Measurements from ENCODE around the gene RBM20.

The RBM20 gene

GRCh38 chr10:110845756-110846620 is 201.9 kb downstream of the RBM20 start:
- in situ Hi-C loops (cut with MboI; ENCODE audit: low sequenced_read_pairs): no loop called here

GRCh38 chr10:110847374-110847773 is 203.2 kb downstream of the RBM20 start:
- in situ Hi-C loops (cut with MboI; ENCODE audit: low sequenced_read_pairs): no loop called here

GRCh38 chr10:110848106-110848505 is 204.0 kb downstream of the RBM20 start:
- in situ Hi-C loops (cut with MboI; ENCODE audit: low sequenced_read_pairs): no loop called here

- in situ Hi-C loops (cut with MboI; ENCODE audit: low sequenced_read_pairs): no loop called here
Measured at GRCh38 chr10:110850099-110850498, 206.0 kb downstream of the RBM20 start.

- in situ Hi-C loops (cut with MboI; ENCODE audit: low sequenced_read_pairs): no loop called here
Measured at GRCh38 chr10:110851020-110851612, 207.0 kb downstream of the RBM20 start.

GRCh38 chr10:110852255-110852896 is 208.2 kb downstream of the RBM20 start:
- in situ Hi-C loops (cut with MboI; ENCODE audit: low sequenced_read_pairs): no loop called here

- in situ Hi-C loops (cut with MboI; ENCODE audit: low sequenced_read_pairs): no loop called here
Measured at GRCh38 chr10:110852947-110853346, 208.8 kb downstream of the RBM20 start.

- in situ Hi-C loops (cut with MboI; ENCODE audit: low sequenced_read_pairs): no loop called here
Measured at GRCh38 chr10:110853921-110854605, 209.9 kb downstream of the RBM20 start.

- in situ Hi-C loops (cut with MboI; ENCODE audit: low sequenced_read_pairs): no loop called here
Measured at GRCh38 chr10:110857265-110858171, 213.4 kb downstream of the RBM20 start.

- in situ Hi-C loops (cut with MboI; ENCODE audit: low sequenced_read_pairs): no loop called here
Measured at GRCh38 chr10:110858297-110858934, 214.3 kb downstream of the RBM20 start.

GRCh38 chr10:110859206-110859972 is 215.3 kb downstream of the RBM20 start:
- in situ Hi-C loops (cut with MboI; ENCODE audit: low sequenced_read_pairs): no loop called here

GRCh38 chr10:110859973-110860376 is 215.8 kb downstream of the RBM20 start:
- in situ Hi-C loops (cut with MboI; ENCODE audit: low sequenced_read_pairs): no loop called here

- in situ Hi-C loops (cut with MboI; ENCODE audit: low sequenced_read_pairs): no loop called here
Measured at GRCh38 chr10:110860576-110861241, 216.6 kb downstream of the RBM20 start.

- in situ Hi-C loops (cut with MboI; ENCODE audit: low sequenced_read_pairs): no loop called here
Measured at GRCh38 chr10:110861476-110861875, 217.3 kb downstream of the RBM20 start.

- in situ Hi-C loops (cut with MboI; ENCODE audit: low sequenced_read_pairs): no loop called here
Measured at GRCh38 chr10:110861930-110862649, 218.0 kb downstream of the RBM20 start.

- in situ Hi-C loops (cut with MboI; ENCODE audit: low sequenced_read_pairs): no loop called here
Measured at GRCh38 chr10:110862961-110863360, 218.8 kb downstream of the RBM20 start.

GRCh38 chr10:110863361-110863760 is 219.2 kb downstream of the RBM20 start:
- in situ Hi-C loops (cut with MboI; ENCODE audit: low sequenced_read_pairs): no loop called here

- in situ Hi-C loops (cut with MboI; ENCODE audit: low sequenced_read_pairs): no loop called here
Measured at GRCh38 chr10:110863956-110864355, 219.8 kb downstream of the RBM20 start.

All from HL-60/S4 (cell line).